CD14-positive monocyte (primary cell): ENCODE results near the gene ANKRD55. TPM values are rescaled to one million over a fixed set of nuclear protein-coding genes. Genes with fewer than 3 reads are reported as not detected.
"Not testable (repeated sequence)": the region's sequence is repeated elsewhere in the genome, so short reads cannot be mapped to it uniquely, and the experiment has no call there.

Experiments used
- DNase-seq, 3 donors: peaks; one replicate each; pipeline ENCODE4 v3.0.0-alpha.2; 2011 to 2022
- H2AFZ ChIP-seq: 2 replicates; pipeline ENCODE4 v1.6.0; 2012; ENCODE audit warnings: mild to moderate bottlenecking, low read depth, low read length, inconsistent platforms; ENCODE audit not compliant: insufficient read depth, poor library complexity, severe bottlenecking
- H3K27ac ChIP-seq, 2 donors: 1 replicate in 1 of 2; 2 replicates in 1 of 2; pipeline ENCODE4 v1.5.1; 2012 to 2013; ENCODE audit warnings: low read length in 2 of 2, control low read depth in 1 of 2, inconsistent platforms in 1 of 2, low read depth in 1 of 2, mild to moderate bottlenecking in 1 of 2
- H3K27me3 ChIP-seq, 2 donors: one replicate each; pipeline versions ENCODE4 v1.6.0 to v1.6.1; 2011 to 2013; ENCODE audit warnings: low read length in 2 of 2; ENCODE audit not compliant: control insufficient read depth in 2 of 2, insufficient read depth in 2 of 2
- H3K36me3 ChIP-seq, 2 donors: replicated peaks in 1 of 2; 1 replicate in 1 of 2; 2 replicates in 1 of 2; pipeline versions ENCODE4 v1.5.1 to v1.6.1; 2012 to 2013; ENCODE audit warnings: low read length in 2 of 2, control low read depth in 1 of 2, inconsistent platforms in 1 of 2, mild to moderate bottlenecking in 1 of 2; ENCODE audit not compliant: insufficient read depth in 2 of 2, control insufficient read depth in 1 of 2
- H3K4me1 ChIP-seq, 2 donors: 1 replicate in 1 of 2; 2 replicates in 1 of 2; pipeline versions ENCODE4 v1.5.1 to v1.6.1; 2012 to 2013; ENCODE audit warnings: low read length in 2 of 2, control low read depth in 1 of 2, inconsistent platforms in 1 of 2, mild to moderate bottlenecking in 1 of 2, moderate library complexity in 1 of 2; ENCODE audit not compliant: insufficient read depth in 2 of 2, control insufficient read depth in 1 of 2
- H3K4me2 ChIP-seq: replicated peaks from 2 replicates; pipeline ENCODE3; 2012; ENCODE audit warnings: low read length, moderate library complexity, mild to moderate bottlenecking; ENCODE audit not compliant: poor library complexity, severe bottlenecking; ENCODE audit errors: extremely low read depth
- H3K4me3 ChIP-seq, 3 experiments: fragments of 200-600 bp in 1 of 3; sonication (generic) in 1 of 3; replicated peaks in 1 of 3; 1 replicate in 2 of 3; 2 replicates in 1 of 3; pipeline ENCODE4 v1.5.1; 2011 to 2013; ENCODE audit warnings: low read length in 3 of 3, mild to moderate bottlenecking in 3 of 3, control low read depth in 2 of 3, low read depth in 2 of 3, inconsistent platforms in 1 of 3, moderate library complexity in 1 of 3
- H3K79me2 ChIP-seq: 2 replicates; pipeline ENCODE4 v1.6.0; 2012; ENCODE audit warnings: mild to moderate bottlenecking, control low read depth, inconsistent platforms, low read length, moderate library complexity; ENCODE audit not compliant: insufficient read depth
- H3K9ac ChIP-seq: 2 replicates; pipeline ENCODE4 v1.6.0; 2017; ENCODE audit warnings: low read length, mild to moderate bottlenecking; ENCODE audit not compliant: insufficient read depth, poor library complexity, severe bottlenecking
- H3K9me3 ChIP-seq, 2 donors: replicated peaks in 1 of 2; 1 replicate in 1 of 2; 2 replicates in 1 of 2; pipeline versions ENCODE4 v1.5.1 to v1.6.1; 2012 to 2013; ENCODE audit warnings: low read length in 2 of 2, control low read depth in 1 of 2; ENCODE audit not compliant: control insufficient read depth in 1 of 2, insufficient read depth in 1 of 2
- H4K20me1 ChIP-seq: 2 replicates; pipeline ENCODE4 v1.6.0; 2012; ENCODE audit warnings: mild to moderate bottlenecking, low read length, control low read depth, moderate library complexity; ENCODE audit not compliant: insufficient read depth
- H3K27ac Mint-ChIP-seq, 7 donors: one replicate each; pipeline ENCODE4 v1.8.0; 2020; ENCODE audit warnings: mild to moderate bottlenecking in 7 of 7, mixed read lengths in 7 of 7, moderate library complexity in 6 of 7, inconsistent platforms in 2 of 7
- H3K27me3 Mint-ChIP-seq, 3 donors: one replicate each; pipeline ENCODE4 v1.8.0; 2021 to 2022; ENCODE audit warnings: low read depth in 3 of 3, mild to moderate bottlenecking in 3 of 3, mixed read lengths in 3 of 3, moderate library complexity in 3 of 3, inconsistent platforms in 1 of 3
- H3K36me3 Mint-ChIP-seq, 2 donors: one replicate each; pipeline ENCODE4 v1.8.0; 2020; ENCODE audit warnings: mixed read lengths in 2 of 2, inconsistent platforms in 1 of 2, mild to moderate bottlenecking in 1 of 2
- H3K4me1 Mint-ChIP-seq: one replicate; pipeline ENCODE4 v1.8.0; 2020; ENCODE audit warnings: mild to moderate bottlenecking, mixed read lengths
- H3K4me3 Mint-ChIP-seq, 2 donors: one replicate each; pipeline ENCODE4 v1.8.0; 2020; ENCODE audit warnings: mild to moderate bottlenecking in 2 of 2, mixed read lengths in 2 of 2, moderate library complexity in 1 of 2
- H3K9me3 Mint-ChIP-seq, 7 donors: one replicate each; pipeline ENCODE4 v1.8.0; 2020 to 2022; ENCODE audit warnings: mixed read lengths in 7 of 7, mild to moderate bottlenecking in 6 of 7, moderate library complexity in 6 of 7, inconsistent platforms in 2 of 7
- WGBS: methylation state at CpG from one replicate; pipeline ENCODE4 v1.1.5; 2013; ENCODE audit warnings: missing lambda C conversion rate; ENCODE audit not compliant: insufficient coverage; 5-methylcytosine and 5-hydroxymethylcytosine counted together
- intact Hi-C, 2 donors: fragments of 100-400 bp; cut with micrococcal nuclease; formaldehyde crosslinking; loops; one replicate each; pipeline versions ENCODE4 v1.15.0 to v1.15.1; 2023
- polyA plus RNA-seq, 3 donors: library from polyadenylated mRNA; depleted of rRNA in 1 of 3; unstranded in 2 of 3; stranded (reverse) in 1 of 3; fragments of 300-500 nt in 2 of 3; fragments of >200 nt in 1 of 3; fragmentation: Illumina TruSeq in 2 of 3; gene quantifications; 1 replicate in 2 of 3; 2 replicates in 1 of 3; pipeline ENCODE4 v1.2.3, GENCODE V29; 2012 to 2021
- TF ChIP-seq, protein P1 (sequence below): fragments of 200-600 bp; IDR thresholded peaks from one replicate; pipeline ENCODE4 v1.8.0; 2022; ENCODE audit warnings: antibody characterized with exemption, mild to moderate bottlenecking

ANKRD55 gene
- polyA plus RNA-seq, 3 donors, result 0.20 to 0.55 (median 0.28) TPM

DNA sequence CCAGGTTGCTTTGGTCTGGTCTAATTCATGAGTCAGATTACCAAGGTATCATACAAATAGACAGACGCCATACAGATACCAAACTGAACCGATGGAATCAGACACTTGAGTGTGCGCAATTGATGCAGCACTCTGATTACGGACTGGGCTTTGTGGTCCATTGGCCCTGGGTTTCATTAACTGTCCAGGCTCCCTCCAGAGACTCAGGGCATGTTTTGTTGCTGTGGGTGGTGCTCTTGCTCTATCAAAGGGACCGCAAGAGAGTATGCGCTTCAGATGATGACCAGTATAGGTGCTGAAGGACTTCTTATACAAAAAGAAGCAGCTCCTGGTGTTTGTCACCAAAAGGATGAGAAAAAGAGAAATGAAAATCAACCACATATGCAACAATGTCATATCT is 36.9 kb upstream of the ANKRD55 start:
- WGBS, result 100% methylated on average over 4 of the region's 6 CpGs
- peak overlapping the region; percentile 18 for H2AFZ ChIP-seq

DNA sequence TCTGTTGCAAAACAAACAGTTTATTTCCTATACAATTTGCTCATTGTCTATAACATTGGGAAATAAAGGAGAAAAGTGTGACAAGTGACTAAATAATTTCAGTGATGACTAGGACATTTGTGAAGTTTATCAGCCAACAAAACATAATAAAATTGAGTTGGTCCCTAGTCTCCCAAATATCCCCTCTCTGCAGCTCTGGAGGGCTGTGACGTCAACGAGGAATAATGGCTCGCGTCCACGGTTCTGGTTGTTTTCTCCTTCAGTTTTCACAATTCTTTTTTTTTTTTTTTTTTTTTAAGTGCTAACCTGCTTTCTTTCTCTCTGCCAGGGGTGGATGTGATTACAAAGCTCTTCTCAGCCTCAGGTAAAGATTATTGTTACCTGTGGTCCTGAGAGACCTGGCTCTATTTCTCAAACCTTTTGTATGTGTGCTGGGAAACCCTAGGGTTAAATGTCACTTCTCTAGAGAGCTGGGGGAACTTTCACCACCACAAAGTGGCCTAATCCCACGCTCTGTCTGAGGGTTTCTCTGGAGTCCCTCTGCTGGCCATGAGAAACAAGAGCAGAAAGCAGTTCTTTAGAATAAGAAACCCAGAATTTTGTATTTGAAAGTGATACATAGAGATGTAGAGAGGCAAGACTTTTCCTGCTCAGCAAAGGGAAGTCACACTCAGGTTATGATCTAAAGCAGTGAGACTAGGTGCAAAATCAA is 36.2 kb upstream of the ANKRD55 start:
- H3K4me3 Mint-ChIP-seq, result no peak overlapping the region
- no CpG with 5 or more reads among the region's 6 CpGs for WGBS
- intact Hi-C loops, result no loop called here

More for the DNA sequence above, 36.9 kb upstream of the ANKRD55 start:
- no peaks in the 10 kb centered on the region for H3K79me2 ChIP-seq
- Mint-ChIP-seq H3K36me3 (no peaks in the 10 kb centered on the region), H3K27me3 (peaks cover 0 to 3% (median 0%) of the 10 kb centered on the region in 3 donors), H3K4me3 (no peak overlapping the region), H3K27ac (peak overlapping the region in 1 of 7 donors; percentile 67), H3K9me3 (peaks cover 0 to 3% (median 0%) of the 10 kb centered on the region in 7 donors), H3K4me1 (peaks cover 24% of the 10 kb centered on the region)
- H3K27me3 ChIP-seq, result no peaks in the 10 kb centered on the region
- H3K4me2 ChIP-seq, result no peak overlapping the region
- intact Hi-C loops, result loop anchor here (2.0 to 10.0 kb wide), 4 partner anchors 335 to 569 kb away; no protein-coding TSS in a partner anchor
- TF ChIP-seq, protein P1, sequence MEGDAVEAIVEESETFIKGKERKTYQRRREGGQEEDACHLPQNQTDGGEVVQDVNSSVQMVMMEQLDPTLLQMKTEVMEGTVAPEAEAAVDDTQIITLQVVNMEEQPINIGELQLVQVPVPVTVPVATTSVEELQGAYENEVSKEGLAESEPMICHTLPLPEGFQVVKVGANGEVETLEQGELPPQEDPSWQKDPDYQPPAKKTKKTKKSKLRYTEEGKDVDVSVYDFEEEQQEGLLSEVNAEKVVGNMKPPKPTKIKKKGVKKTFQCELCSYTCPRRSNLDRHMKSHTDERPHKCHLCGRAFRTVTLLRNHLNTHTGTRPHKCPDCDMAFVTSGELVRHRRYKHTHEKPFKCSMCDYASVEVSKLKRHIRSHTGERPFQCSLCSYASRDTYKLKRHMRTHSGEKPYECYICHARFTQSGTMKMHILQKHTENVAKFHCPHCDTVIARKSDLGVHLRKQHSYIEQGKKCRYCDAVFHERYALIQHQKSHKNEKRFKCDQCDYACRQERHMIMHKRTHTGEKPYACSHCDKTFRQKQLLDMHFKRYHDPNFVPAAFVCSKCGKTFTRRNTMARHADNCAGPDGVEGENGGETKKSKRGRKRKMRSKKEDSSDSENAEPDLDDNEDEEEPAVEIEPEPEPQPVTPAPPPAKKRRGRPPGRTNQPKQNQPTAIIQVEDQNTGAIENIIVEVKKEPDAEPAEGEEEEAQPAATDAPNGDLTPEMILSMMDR, result no peak
- no peak for DNase-seq
- no peak overlapping the region for H3K9ac ChIP-seq
- H3K9me3 ChIP-seq, result no peaks in the 10 kb centered on the region
- peaks cover 14 to 16% of the 10 kb centered on the region in 2 donors for H3K4me1 ChIP-seq
- no peaks in the 10 kb centered on the region for H4K20me1 ChIP-seq
- H3K36me3 ChIP-seq, result no peaks in the 10 kb centered on the region
- no peak overlapping the region for H3K4me3 ChIP-seq
- H3K27ac ChIP-seq, result no peak overlapping the region

DNA sequence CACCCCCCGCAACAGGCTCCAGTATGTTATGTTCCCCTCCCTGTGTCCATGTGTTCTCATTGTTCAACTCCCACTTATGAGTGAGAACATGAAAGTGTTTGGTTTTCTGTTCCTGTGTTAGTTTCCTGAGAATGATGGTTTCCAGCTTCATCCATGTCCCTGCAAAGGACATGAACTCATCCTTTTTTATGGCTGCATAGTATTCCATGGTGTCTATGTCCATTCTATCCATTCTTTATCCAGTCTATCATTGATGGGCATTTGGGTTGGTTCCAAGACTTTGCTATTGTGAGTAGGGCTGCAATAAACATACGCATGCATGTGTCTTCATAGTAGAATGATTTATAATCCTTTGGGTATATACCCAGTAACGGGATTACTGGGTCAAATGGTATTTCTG is 35.6 kb upstream of the ANKRD55 start:
- H3K79me2 ChIP-seq, H3K9me3 Mint-ChIP-seq, H2AFZ ChIP-seq, H3K36me3 Mint-ChIP-seq, H3K4me3 Mint-ChIP-seq, H3K9ac ChIP-seq, DNase-seq, H3K4me3 ChIP-seq, H3K27ac Mint-ChIP-seq, H3K4me2 ChIP-seq, H3K27me3 ChIP-seq, H3K9me3 ChIP-seq, H3K36me3 ChIP-seq, H3K27ac ChIP-seq, H3K27me3 Mint-ChIP-seq, intact Hi-C loops, H4K20me1 ChIP-seq: not testable (repeated sequence)
- no CpG with 5 or more reads among the region's 3 CpGs for WGBS
- H3K4me1 ChIP-seq, result peaks cover 14 to 16% of the 10 kb centered on the region in 2 donors
- H3K4me1 Mint-ChIP-seq, result peaks cover 24% of the 10 kb centered on the region

More for the DNA sequence above, 36.2 kb upstream of the ANKRD55 start:
- peaks cover 24% of the 10 kb centered on the region for H3K4me1 Mint-ChIP-seq
- Histone ChIP-seq H3K9ac (no peak overlapping the region), H3K27me3 (no peaks in the 10 kb centered on the region), H3K27ac (no peak overlapping the region), H3K4me1 (peaks cover 14 to 16% of the 10 kb centered on the region in 2 donors), H4K20me1 (no peaks in the 10 kb centered on the region), H2AFZ (no peak overlapping the region), H3K4me3 (no peak overlapping the region), H3K4me2 (no peak overlapping the region), H3K9me3 (no peaks in the 10 kb centered on the region), H3K79me2 (no peaks in the 10 kb centered on the region), H3K36me3 (no peaks in the 10 kb centered on the region)
- DNase-seq, result peak; percentile 42 to 56 (median 46)
- TF ChIP-seq, protein P1, result peak; percentile 33
- peaks cover 0 to 3% (median under 1%) of the 10 kb centered on the region in 3 donors for H3K27me3 Mint-ChIP-seq
- peaks cover 0 to 3% (median 0%) of the 10 kb centered on the region in 7 donors for H3K9me3 Mint-ChIP-seq
- no peaks in the 10 kb centered on the region for H3K36me3 Mint-ChIP-seq
- H3K27ac Mint-ChIP-seq, result peak overlapping the region in 3 of 7 donors; percentile 33 to 60 (median 51)
